ENCODE results near the gene CCSAP.
"Not testable (repeated sequence)": the region's sequence is repeated elsewhere in the genome, so short reads cannot be mapped to it uniquely, and the experiment has no call there.

The CCSAP gene

GRCh38 chr1:229296541-229296941, 46.3 kb downstream of the CCSAP start:
- no peaks in the 10 kb centered on the region for H3F3A ChIP-seq (ENCODE audit: control insufficient read depth, insufficient read depth)
- TF ChIP-seq CTCF (IDR thresholded peaks at IDR 0.05; ENCODE audit: low read depth, low read length, poor library complexity, severe bottlenecking) (no peak), EZH2phosphoT487 (IDR thresholded peaks at IDR 0.05; ENCODE audit: borderline replicate concordance, low read length) (no peak)
- no peak overlapping the region for H3K4me2 ChIP-seq (ENCODE audit: low read length)
- peaks cover 39% of the 10 kb centered on the region for H3K36me3 ChIP-seq (ENCODE audit: control insufficient read depth, low read length)
- H3K27ac ChIP-seq (ENCODE audit: low read depth, low read length), result no peak overlapping the region
- no peaks in the 10 kb centered on the region for H3K9me2 ChIP-seq (replicated peaks; ENCODE audit: control insufficient read depth, low read length)
- H3K4me1 ChIP-seq (ENCODE audit: control insufficient read depth, low read length), result no peaks in the 10 kb centered on the region
- H3K27me3 ChIP-seq (ENCODE audit: control insufficient read depth, low read length), result no peaks in the 10 kb centered on the region
- H4K20me1 ChIP-seq (ENCODE audit: control insufficient read depth, insufficient read depth, low read depth, low read length), result no peaks in the 10 kb centered on the region
- H3K79me2 ChIP-seq (ENCODE audit: control insufficient read depth, low read length), result no peaks in the 10 kb centered on the region
- no peak overlapping the region for H3K4me3 ChIP-seq (ENCODE audit: low read length)
- H3K9me3 ChIP-seq (ENCODE audit: control insufficient read depth, insufficient read depth, low read length), result no peaks in the 10 kb centered on the region

- Histone ChIP-seq H3K9me3 (ENCODE audit: control insufficient read depth, insufficient read depth, low read length) (no peaks in the 10 kb centered on the region), H3F3A (ENCODE audit: control insufficient read depth, insufficient read depth) (no peaks in the 10 kb centered on the region), H3K4me1 (ENCODE audit: control insufficient read depth, low read length) (no peaks in the 10 kb centered on the region), H3K79me2 (ENCODE audit: control insufficient read depth, low read length) (no peaks in the 10 kb centered on the region), H3K4me3 (ENCODE audit: low read length) (no peak overlapping the region), H3K4me2 (ENCODE audit: low read length) (no peak overlapping the region), H3K27ac (ENCODE audit: low read depth, low read length) (no peak overlapping the region), H4K20me1 (ENCODE audit: control insufficient read depth, insufficient read depth, low read depth, low read length) (no peaks in the 10 kb centered on the region), H3K9me2 (replicated peaks; ENCODE audit: control insufficient read depth, low read length) (no peaks in the 10 kb centered on the region), H3K36me3 (ENCODE audit: control insufficient read depth, low read length) (peaks cover 38% of the 10 kb centered on the region), H3K27me3 (ENCODE audit: control insufficient read depth, low read length) (no peaks in the 10 kb centered on the region)
- TF ChIP-seq CTCF (IDR thresholded peaks at IDR 0.05; ENCODE audit: low read depth, low read length, poor library complexity, severe bottlenecking), result no peak
- TF ChIP-seq EZH2phosphoT487 (IDR thresholded peaks at IDR 0.05; ENCODE audit: borderline replicate concordance, low read length), result no peak
These were observed 47.1 kb downstream of the CCSAP start for GRCh38 chr1:229295745-229296144.

- H3K79me2 ChIP-seq (ENCODE audit: control insufficient read depth, low read length), result no peaks in the 10 kb centered on the region
- no peaks in the 10 kb centered on the region for H4K20me1 ChIP-seq (ENCODE audit: control insufficient read depth, insufficient read depth, low read depth, low read length)
- H3K9me2 ChIP-seq (replicated peaks; ENCODE audit: control insufficient read depth, low read length), result no peaks in the 10 kb centered on the region
- no peaks in the 10 kb centered on the region for H3F3A ChIP-seq (ENCODE audit: control insufficient read depth, insufficient read depth)
- H3K4me2 ChIP-seq (ENCODE audit: low read length), result no peak overlapping the region
- no peak overlapping the region for H3K27ac ChIP-seq (ENCODE audit: low read depth, low read length)
- H3K9me3 ChIP-seq (ENCODE audit: control insufficient read depth, insufficient read depth, low read length), result no peaks in the 10 kb centered on the region
- no peaks in the 10 kb centered on the region for H3K27me3 ChIP-seq (ENCODE audit: control insufficient read depth, low read length)
- H3K4me3 ChIP-seq (ENCODE audit: low read length), result no peak overlapping the region
- TF ChIP-seq EZH2phosphoT487 (IDR thresholded peaks at IDR 0.05; ENCODE audit: borderline replicate concordance, low read length) (no peak), CTCF (IDR thresholded peaks at IDR 0.05; ENCODE audit: low read depth, low read length, poor library complexity, severe bottlenecking) (no peak)
- H3K36me3 ChIP-seq (ENCODE audit: control insufficient read depth, low read length), result peaks cover 36% of the 10 kb centered on the region
- H3K4me1 ChIP-seq (ENCODE audit: control insufficient read depth, low read length), result no peaks in the 10 kb centered on the region
These were observed 49.2 kb downstream of the CCSAP start for GRCh38 chr1:229293528-229294204.

GRCh38 chr1:229291686-229292085, 51.2 kb downstream of the CCSAP start:
- H3K27ac ChIP-seq (ENCODE audit: low read depth, low read length); H3K9me3 ChIP-seq (ENCODE audit: control insufficient read depth, insufficient read depth, low read length); H4K20me1 ChIP-seq (ENCODE audit: control insufficient read depth, insufficient read depth, low read depth, low read length); H3K9me2 ChIP-seq (replicated peaks; ENCODE audit: control insufficient read depth, low read length); H3F3A ChIP-seq (ENCODE audit: control insufficient read depth, insufficient read depth); H3K4me2 ChIP-seq (ENCODE audit: low read length); H3K4me3 ChIP-seq (ENCODE audit: low read length); H3K27me3 ChIP-seq (ENCODE audit: control insufficient read depth, low read length); H3K4me1 ChIP-seq (ENCODE audit: control insufficient read depth, low read length): not testable (repeated sequence)
- peaks cover 10% of the 10 kb centered on the region for H3K79me2 ChIP-seq (ENCODE audit: control insufficient read depth, low read length)
- H3K36me3 ChIP-seq (ENCODE audit: control insufficient read depth, low read length), result peaks cover 28% of the 10 kb centered on the region
